ENCODE data around the gene PPP4R3A. TPM values are rescaled to one million over a fixed set of nuclear protein-coding genes. Genes with fewer than 3 reads are reported as not detected.
"Not testable (repeated sequence)": the region's sequence is repeated elsewhere in the genome, so short reads cannot be mapped to it uniquely, and the experiment has no call there.

PPP4R3A gene
- total RNA-seq, 1 experiment from 2014 or later: 124 TPM

GRCh38 chr14:91409240-91409639 lies 100.9 kb downstream of the PPP4R3A start:
- CTCF ChIA-PET; DNase-seq (ENCODE audit: low spot score); POLR2A ChIA-PET; ATAC-seq; H3K27ac Mint-ChIP-seq; H3K9me3 Mint-ChIP-seq; H3K4me3 Mint-ChIP-seq; H3K27me3 Mint-ChIP-seq (ENCODE audit: low read depth): not testable (repeated sequence)
- peak; percentile 60; the same call in 1 of the 2 replicates for TF ChIP-seq ZNF121 (CRISPR knock-in tag; IDR thresholded peaks at IDR 0.05)
- H3K36me3 Mint-ChIP-seq: peaks cover 23% of the 10 kb centered on the region
- peaks cover 41% of the 10 kb centered on the region for H3K4me1 Mint-ChIP-seq

Other genes with a start within 250 kb of the PPP4R3A start
- gene CCDC88C, start 92.5 kb downstream of the PPP4R3A start, total RNA-seq (2021): 46.4 to 64.8 TPM (median 46.6 TPM) in 3 replicates
- 0.11 TPM in 2 of 3 replicates, not detected in the other for gene CATSPERB, start 221.8 kb upstream of the PPP4R3A start, total RNA-seq (2021)